NCI-H748 (cell line): ENCODE data around the gene A1BG.

Experiments used
- DNase-seq: peaks from one replicate; lab custom pipeline; 2025; ENCODE audit not compliant: unreplicated experiment; lab: John Stamatoyannopoulos, UW

Gene A1BG

GRCh38 chr19:58336820-58337219, 16.5 kb downstream of the A1BG start:
- no peak for DNase-seq

- DNase-seq = no peak
These were observed 17.1 kb downstream of the A1BG start for GRCh38 chr19:58336216-58336615.

GRCh38 chr19:58335630-58336029, 17.7 kb downstream of the A1BG start:
- no peak for DNase-seq

DNA sequence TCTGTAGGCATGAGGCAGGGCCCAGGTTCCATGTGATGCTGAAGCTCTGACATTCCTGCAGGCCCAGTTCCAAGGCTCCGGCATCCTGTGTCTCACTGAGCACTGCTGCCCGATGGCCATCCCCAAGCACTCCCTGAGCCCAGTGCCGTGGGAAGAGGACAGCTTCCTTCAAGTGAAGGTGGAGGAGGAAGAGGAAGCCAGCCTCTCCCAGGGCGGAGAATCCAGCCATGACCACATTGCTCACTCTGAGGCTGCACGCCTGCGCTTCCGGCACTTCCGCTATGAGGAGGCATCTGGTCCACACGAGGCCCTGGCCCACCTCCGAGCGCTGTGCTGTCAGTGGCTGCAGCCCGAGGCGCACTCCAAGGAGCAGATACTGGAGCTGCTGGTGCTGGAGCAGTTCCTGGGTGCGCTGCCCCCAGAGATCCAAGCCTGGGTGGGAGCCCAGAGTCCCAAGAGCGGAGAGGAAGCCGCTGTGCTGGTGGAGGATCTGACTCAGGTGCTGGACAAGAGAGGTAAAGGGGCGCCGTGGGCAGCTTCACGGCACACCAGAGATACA, 18.5 kb downstream of the A1BG start:
- no peak for DNase-seq

DNA sequence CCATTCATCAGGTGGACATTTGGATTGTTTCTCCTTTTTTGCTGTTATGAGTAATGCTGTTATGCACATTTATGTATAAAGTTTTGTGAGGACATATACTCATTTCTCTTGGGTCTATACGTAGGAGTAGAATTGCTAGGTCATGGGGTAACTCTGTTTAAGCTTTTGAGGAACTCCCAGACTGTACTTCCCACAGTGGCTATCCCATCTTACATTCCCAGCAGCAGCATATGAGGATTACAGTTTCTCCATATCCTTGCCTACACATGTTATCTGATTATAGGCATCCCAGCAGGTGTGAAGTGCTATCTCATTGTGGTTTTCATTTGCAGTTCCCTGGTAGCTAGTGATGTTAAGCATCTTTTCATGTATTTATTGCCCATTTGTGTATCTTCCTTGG, 20.6 kb downstream of the A1BG start:
- DNase-seq = no peak

GRCh38 chr19:58330458-58330857, 22.8 kb downstream of the A1BG start:
- no peak for DNase-seq

DNA sequence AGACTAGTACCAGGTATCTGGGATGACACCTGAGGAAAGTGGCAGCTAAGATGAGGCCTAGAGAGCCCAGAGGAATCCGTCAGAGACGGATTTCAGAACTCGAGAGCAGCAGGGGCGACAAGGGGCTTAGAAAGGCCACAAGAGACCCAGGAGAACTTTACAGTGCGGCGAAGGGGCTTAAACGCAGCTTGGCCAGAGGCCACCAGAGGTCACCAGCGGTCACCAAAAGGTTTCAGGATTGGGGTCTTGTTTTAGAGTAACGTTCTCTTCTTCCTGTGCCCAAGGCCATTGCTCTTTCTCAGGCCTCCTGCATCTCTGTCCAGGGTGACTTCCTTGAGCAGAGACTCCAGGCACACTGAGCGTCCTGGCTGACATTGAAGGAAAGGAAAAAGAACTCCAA, 24.3 kb downstream of the A1BG start:
- peak; percentile 18 for DNase-seq

- DNase-seq = peak; percentile 98
These were observed 26.2 kb downstream of the A1BG start, which contains the start of gene ZSCAN22 for GRCh38 chr19:58326914-58327726. Gene ZSCAN22, plus strand, starts transcription at chr19:58326994. Its CDS starts 7,809 bp downstream, at chr19:58334803.

- DNase-seq = no peak
These were observed 26.8 kb downstream of the A1BG start for GRCh38 chr19:58326501-58326913.

- peak; percentile 57 for DNase-seq
These were observed 27.8 kb downstream of the A1BG start for GRCh38 chr19:58325311-58326022.

DNA sequence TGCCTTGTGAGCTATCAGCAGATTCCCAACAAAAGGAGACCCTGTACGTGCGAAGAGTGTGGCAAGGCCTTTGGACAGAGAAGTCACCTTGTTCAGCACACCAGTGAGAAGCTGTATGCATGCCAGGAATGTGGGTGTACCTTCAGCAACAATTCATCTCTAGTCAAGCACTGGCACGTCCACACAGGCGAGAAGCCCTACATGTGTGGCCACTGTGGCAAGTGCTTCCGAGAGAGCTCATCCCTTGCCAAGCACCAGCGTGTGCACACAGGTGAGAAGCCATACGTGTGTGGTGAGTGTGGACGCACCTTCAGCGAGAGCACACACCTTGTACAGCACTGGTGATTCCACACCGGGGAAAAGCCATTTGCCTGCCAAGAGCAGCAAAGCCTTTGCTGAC, 34.1 kb downstream of the A1BG start:
- DNase-seq = no peak

GRCh38 chr19:58318297-58318696, 35.0 kb downstream of the A1BG start:
- no peak for DNase-seq

- no peak for DNase-seq
These were observed 35.7 kb downstream of the A1BG start for GRCh38 chr19:58317476-58318072.

- no peak for DNase-seq
These were observed 37.7 kb downstream of the A1BG start for GRCh38 chr19:58315580-58315979.

GRCh38 chr19:58311345-58311865, 41.9 kb downstream of the A1BG start:
- DNase-seq = no peak

DNA sequence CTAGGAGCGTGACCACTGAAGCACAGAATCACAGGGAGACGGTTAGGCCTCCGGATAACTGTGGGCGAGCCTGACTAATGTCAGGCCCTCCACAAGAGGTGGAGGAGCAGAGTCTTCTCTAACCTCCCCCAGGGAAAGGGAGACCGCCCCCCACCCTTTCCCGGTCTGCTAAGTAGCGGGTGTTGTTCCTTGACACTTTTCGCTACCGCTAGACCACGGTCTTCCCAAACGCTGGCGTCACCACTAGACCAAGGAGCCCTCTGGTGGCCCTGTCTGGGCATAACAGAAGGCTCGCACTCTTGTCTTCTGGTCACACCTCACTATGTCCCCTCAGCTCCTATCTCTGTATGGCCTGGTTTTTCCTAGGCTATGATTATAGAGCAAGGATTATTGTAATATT, 42.6 kb downstream of the A1BG start:
- DNase-seq = peak; percentile 26

- no peak for DNase-seq
These were observed 45.6 kb downstream of the A1BG start for GRCh38 chr19:58307736-58308135.

DNA sequence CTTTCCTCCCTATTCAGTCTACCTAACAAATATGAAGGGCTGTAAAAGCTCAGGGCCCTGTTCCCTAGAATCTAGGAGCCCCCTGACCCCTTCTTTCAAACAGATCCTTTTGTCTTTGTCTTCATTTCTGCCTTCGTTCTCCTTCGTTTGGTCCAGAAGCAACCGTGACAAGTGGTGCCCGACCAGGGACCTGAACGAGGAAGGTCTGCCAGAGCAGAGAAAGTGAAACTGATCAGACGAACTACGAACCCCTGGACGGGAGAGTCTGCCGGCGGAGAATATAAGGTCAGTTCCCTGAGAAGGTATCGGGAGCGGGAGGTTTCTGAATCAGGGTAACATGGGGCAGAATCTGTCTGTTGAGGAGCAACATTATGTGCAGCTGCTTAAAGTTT, 47.4 kb downstream of the A1BG start:
- no peak for DNase-seq

- DNase-seq = peak; percentile 99
These were observed 48.0 kb downstream of the A1BG start, which contains the start of gene ERVK3-1 for GRCh38 chr19:58305065-58305931. Gene ERVK3-1, plus strand, starts transcription at chr19:58305377. Its CDS starts 6,792 bp downstream, at chr19:58312169.

DNA sequence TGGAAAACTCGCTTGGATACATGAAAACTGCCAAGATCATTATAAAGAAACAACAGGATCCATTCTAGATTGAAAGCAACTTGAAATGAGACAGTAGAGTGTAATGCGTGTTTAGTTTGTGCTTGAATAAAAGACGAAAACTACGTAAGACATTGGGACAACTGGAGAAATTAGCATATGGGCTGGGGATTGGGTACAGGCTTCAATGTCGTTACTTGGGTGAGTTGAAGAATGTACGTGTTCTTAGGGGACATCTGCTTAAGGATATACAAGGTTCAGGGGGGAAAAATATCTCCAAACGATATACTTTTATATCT, 48.6 kb downstream of the A1BG start:
- DNase-seq = no peak
